ENCODE measurements around the gene DPP7.

DPP7 gene

DNA sequence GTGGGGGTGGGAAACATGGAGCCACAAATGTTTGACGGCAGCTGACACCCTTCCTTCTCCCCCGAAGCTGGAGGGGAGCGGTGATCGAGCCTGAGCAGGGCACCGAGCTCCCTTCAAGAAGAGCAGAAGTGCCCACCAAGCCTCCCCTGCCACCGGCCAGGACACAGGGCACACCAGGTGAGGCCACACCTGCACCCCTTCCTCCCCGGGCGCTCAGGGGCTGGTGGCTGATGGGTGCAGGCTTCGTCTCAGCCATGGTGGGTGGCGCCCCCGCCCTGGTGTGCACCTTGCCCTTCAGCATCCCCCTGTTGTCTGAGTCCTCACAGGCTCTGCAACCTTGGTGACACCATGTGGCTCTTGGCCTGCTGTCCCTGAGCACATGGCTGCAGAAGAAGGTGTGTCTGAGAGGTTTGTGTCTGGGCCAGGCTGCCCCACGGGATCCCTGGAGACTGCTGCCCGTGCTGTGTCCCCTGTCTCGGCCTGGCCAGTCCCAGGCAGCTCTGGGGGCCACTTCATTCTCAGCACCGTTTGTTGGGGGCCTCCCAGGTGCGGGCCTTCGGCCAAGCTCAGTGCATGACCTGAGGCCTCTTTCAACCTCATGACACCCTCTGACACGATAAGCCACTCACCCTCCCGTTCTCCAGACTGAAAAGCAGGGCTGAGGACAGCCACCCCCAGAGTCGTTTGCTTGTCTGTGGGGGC, 16.6 kb downstream of the DPP7 start:
- Histone ChIP-seq H3K36me3 (ENCODE audit: control insufficient read depth in 1 of 2, insufficient read depth in 2 of 2, low read depth in 1 of 2, low read length in 2 of 2) (peaks cover 73 to 74% of the 10 kb centered on the region in 2 experiments), H2AK5ac (ENCODE audit: low read length, severe bottlenecking) (no peak overlapping the region), H3K27ac (ENCODE audit: low read length, poor library complexity, severe bottlenecking) (no peak overlapping the region), H2BK120ac (ENCODE audit: low read depth, low read length) (no peak overlapping the region), H3K79me1 (replicated peaks; ENCODE audit: low read length, poor library complexity, severe bottlenecking) (peaks cover 34% of the 10 kb centered on the region), H2BK15ac (ENCODE audit: low read depth, poor library complexity, severe bottlenecking) (no peak overlapping the region), H3K4me1 (ENCODE audit: control insufficient read depth, insufficient read depth, low read depth, low read length) (peaks cover 2% of the 10 kb centered on the region), H3K14ac (ENCODE audit: low read length in 2 of 2) (no peak overlapping the region), H3K9me3 (ENCODE audit: control insufficient read depth, low read length) (no peaks in the 10 kb centered on the region), H3K27me3 (ENCODE audit: control insufficient read depth in 1 of 2, insufficient read depth in 1 of 2, low read length in 2 of 2) (no peaks in the 10 kb centered on the region), H3K23ac (ENCODE audit: low read length in 2 of 2) (no peak overlapping the region), H3K18ac (ENCODE audit: low read depth in 1 of 2, low read length in 2 of 2) (no peak overlapping the region), H4K8ac (ENCODE audit: low read length) (no peak overlapping the region), H2BK5ac (ENCODE audit: low read depth, low read length, poor library complexity, severe bottlenecking) (no peak overlapping the region), H3K4ac (ENCODE audit: low read depth in 1 of 2, low read length in 2 of 2) (no peak overlapping the region), H2AFZ (ENCODE audit: low read depth, low read length) (no peak overlapping the region), H3K4me2 (ENCODE audit: low read length, poor library complexity, severe bottlenecking) (no peak overlapping the region), H3K9ac (ENCODE audit: low read length) (no peak overlapping the region), H4K91ac (ENCODE audit: low read length) (no peak overlapping the region), H2BK12ac (ENCODE audit: low read length in 2 of 2) (no peak overlapping the region), H3K4me3 (ENCODE audit: insufficient read depth in 1 of 2, low read depth in 1 of 2, low read length in 2 of 2) (no peak overlapping the region)
- no peak for DNase-seq
- WGBS = 98% methylated on average over 20 of the region's 20 CpGs

DNA sequence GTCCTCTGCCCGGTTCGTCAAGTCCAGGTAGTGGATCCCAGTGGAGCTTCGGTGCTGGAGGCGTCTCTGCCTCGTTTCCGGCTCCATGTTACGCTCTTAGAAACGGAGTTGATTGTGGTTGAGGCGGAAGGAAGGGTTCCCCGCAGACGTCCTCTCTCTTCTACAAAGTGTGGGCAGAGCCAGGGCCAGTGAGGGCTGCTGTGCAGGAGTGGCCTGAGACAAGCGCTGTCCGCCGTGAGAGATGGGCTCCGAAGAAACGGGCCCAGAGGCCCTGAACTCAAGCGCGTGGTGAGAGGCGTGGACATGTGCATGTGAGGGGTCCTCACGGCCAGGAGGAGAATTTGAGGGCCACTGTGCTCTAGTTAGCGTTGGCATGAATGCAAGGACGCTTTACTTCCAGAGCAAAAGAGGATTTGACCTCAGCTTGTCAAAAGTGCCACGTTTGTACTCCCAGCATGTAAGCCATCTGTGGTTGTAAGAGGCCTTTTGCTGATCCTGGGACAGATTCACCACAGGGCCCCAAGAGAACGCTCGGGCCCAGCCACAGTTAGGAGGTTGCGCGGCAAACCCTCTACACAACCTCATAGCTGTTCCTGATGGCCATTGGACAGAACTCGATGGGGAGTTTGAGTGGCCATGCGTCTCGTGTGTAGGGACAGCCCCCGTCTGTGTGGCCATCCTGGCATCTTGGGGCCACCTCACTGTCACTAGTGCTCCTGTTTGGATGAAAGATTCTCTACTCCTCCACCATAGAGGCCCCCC, 17.6 kb downstream of the DPP7 start:
- H3K79me1 ChIP-seq (replicated peaks; ENCODE audit: low read length, poor library complexity, severe bottlenecking) = peaks cover 37% of the 10 kb centered on the region
- H2BK15ac ChIP-seq (ENCODE audit: low read depth, poor library complexity, severe bottlenecking) = peak overlapping the region; percentile 13
- no peak overlapping the region for H2BK120ac ChIP-seq (ENCODE audit: low read depth, low read length)
- no peaks in the 10 kb centered on the region for H3K9me3 ChIP-seq (ENCODE audit: control insufficient read depth, low read length)
- no peak overlapping the region for H3K18ac ChIP-seq (ENCODE audit: low read depth in 1 of 2, low read length in 2 of 2)
- WGBS = 97% methylated on average over 31 of the region's 31 CpGs
- no peaks in the 10 kb centered on the region for H3K27me3 ChIP-seq (ENCODE audit: control insufficient read depth in 1 of 2, insufficient read depth in 1 of 2, low read length in 2 of 2)
- no peak overlapping the region for H2AFZ ChIP-seq (ENCODE audit: low read depth, low read length)
- H3K36me3 ChIP-seq (ENCODE audit: control insufficient read depth in 1 of 2, insufficient read depth in 2 of 2, low read depth in 1 of 2, low read length in 2 of 2) = peaks cover 66 to 74% of the 10 kb centered on the region in 2 experiments
- H3K4me2 ChIP-seq (ENCODE audit: low read length, poor library complexity, severe bottlenecking) = no peak overlapping the region
- peaks cover 2% of the 10 kb centered on the region for H3K4me1 ChIP-seq (ENCODE audit: control insufficient read depth, insufficient read depth, low read depth, low read length)
- no peak overlapping the region for H4K91ac ChIP-seq (ENCODE audit: low read length)
- peak overlapping the region in 1 of 2 experiments; percentile 26 for H3K4me3 ChIP-seq (ENCODE audit: insufficient read depth in 1 of 2, low read depth in 1 of 2, low read length in 2 of 2)
- no peak overlapping the region for H3K4ac ChIP-seq (ENCODE audit: low read depth in 1 of 2, low read length in 2 of 2)
- H3K14ac ChIP-seq (ENCODE audit: low read length in 2 of 2) = no peak overlapping the region
- H4K8ac ChIP-seq (ENCODE audit: low read length) = peak overlapping the region; percentile 46
- H2AK5ac ChIP-seq (ENCODE audit: low read length, severe bottlenecking) = no peak overlapping the region
- no peak for DNase-seq
- H3K23ac ChIP-seq (ENCODE audit: low read length in 2 of 2) = no peak overlapping the region
- no peak overlapping the region for H2BK5ac ChIP-seq (ENCODE audit: low read depth, low read length, poor library complexity, severe bottlenecking)
- no peak overlapping the region for H2BK12ac ChIP-seq (ENCODE audit: low read length in 2 of 2)
- H3K9ac ChIP-seq (ENCODE audit: low read length) = no peak overlapping the region
- no peak overlapping the region for H3K27ac ChIP-seq (ENCODE audit: low read length, poor library complexity, severe bottlenecking)

DNA sequence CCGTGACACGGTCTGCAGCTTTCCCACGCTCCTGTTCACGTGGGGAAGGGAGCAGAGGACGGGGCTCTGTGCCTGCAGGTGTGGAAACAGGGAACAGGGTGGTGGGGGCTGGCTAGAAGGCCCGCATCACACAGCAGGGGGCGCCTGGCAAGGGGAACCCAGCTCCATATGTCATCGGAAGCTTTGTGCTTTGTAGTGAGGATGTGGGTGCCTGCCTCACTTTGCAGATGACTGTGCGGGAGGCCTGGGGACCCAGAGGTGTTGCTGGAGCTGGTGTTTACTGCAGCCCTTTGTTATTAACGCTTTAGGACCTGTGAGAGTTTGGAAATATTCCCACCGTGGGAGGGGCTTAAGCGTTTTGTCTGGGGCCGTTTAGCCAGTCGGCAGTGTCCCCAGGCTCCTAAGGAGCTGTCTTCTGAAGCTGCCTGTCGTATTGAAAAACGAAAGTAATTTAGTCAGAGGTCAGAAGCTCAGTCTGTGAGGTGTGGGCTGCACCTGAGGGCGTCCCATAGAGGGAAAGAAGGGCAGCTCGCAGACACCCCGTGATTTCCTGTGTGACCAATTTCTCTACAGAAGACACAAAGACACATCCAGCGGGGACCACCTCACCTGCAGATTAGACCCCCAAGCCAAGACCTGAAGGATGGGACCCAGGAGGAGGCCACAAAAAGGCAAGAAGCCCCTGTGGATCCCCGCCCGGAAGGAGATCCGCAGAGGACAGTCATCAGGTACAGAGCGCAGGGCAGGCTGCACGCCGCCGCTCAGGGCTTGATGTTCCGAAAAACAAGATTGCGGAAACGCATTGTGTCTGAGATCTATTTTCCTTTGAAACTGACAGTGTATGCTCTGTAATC, 18.6 kb downstream of the DPP7 start:
- WGBS = 91% methylated on average over 30 of the region's 30 CpGs
- Histone ChIP-seq H3K36me3 (ENCODE audit: control insufficient read depth in 1 of 2, insufficient read depth in 2 of 2, low read depth in 1 of 2, low read length in 2 of 2) (peaks cover 57 to 71% of the 10 kb centered on the region in 2 experiments), H3K4me2 (ENCODE audit: low read length, poor library complexity, severe bottlenecking) (no peak overlapping the region), H3K79me1 (replicated peaks; ENCODE audit: low read length, poor library complexity, severe bottlenecking) (peaks cover 36% of the 10 kb centered on the region), H3K27ac (ENCODE audit: low read length, poor library complexity, severe bottlenecking) (no peak overlapping the region), H3K9me3 (ENCODE audit: control insufficient read depth, low read length) (no peaks in the 10 kb centered on the region), H3K27me3 (ENCODE audit: control insufficient read depth in 1 of 2, insufficient read depth in 1 of 2, low read length in 2 of 2) (no peaks in the 10 kb centered on the region), H4K8ac (ENCODE audit: low read length) (no peak overlapping the region), H3K18ac (ENCODE audit: low read depth in 1 of 2, low read length in 2 of 2) (no peak overlapping the region), H3K14ac (ENCODE audit: low read length in 2 of 2) (no peak overlapping the region), H4K91ac (ENCODE audit: low read length) (no peak overlapping the region), H2AFZ (ENCODE audit: low read depth, low read length) (no peak overlapping the region), H2BK5ac (ENCODE audit: low read depth, low read length, poor library complexity, severe bottlenecking) (no peak overlapping the region), H2BK12ac (ENCODE audit: low read length in 2 of 2) (no peak overlapping the region), H3K4me1 (ENCODE audit: control insufficient read depth, insufficient read depth, low read depth, low read length) (peaks cover 2% of the 10 kb centered on the region), H3K9ac (ENCODE audit: low read length) (no peak overlapping the region), H3K4ac (ENCODE audit: low read depth in 1 of 2, low read length in 2 of 2) (no peak overlapping the region), H2BK120ac (ENCODE audit: low read depth, low read length) (no peak overlapping the region), H2AK5ac (ENCODE audit: low read length, severe bottlenecking) (no peak overlapping the region), H3K23ac (ENCODE audit: low read length in 2 of 2) (no peak overlapping the region), H3K4me3 (ENCODE audit: insufficient read depth in 1 of 2, low read depth in 1 of 2, low read length in 2 of 2) (no peak overlapping the region), H2BK15ac (ENCODE audit: low read depth, poor library complexity, severe bottlenecking) (no peak overlapping the region)
- DNase-seq = no peak

Measured in mesenchymal stem cell (in vitro differentiated cells and primary cell).